DOHH2 (cell line): Measurements from ENCODE around the gene DOCK1.

Experiments used
- H3F3A ChIP-seq: fragments of 200-600 bp; sonication (generic), shearing (Covaris generic); 2 replicates; pipeline ENCODE4 v1.6.0; 2016; ENCODE audit warnings: antibody characterized with exemption, mild to moderate bottlenecking; ENCODE audit not compliant: control insufficient read depth, insufficient read depth
- H3K27ac ChIP-seq: fragments of 200-600 bp; sonication (generic); 2 replicates; pipeline ENCODE4 v1.5.1; 2014; ENCODE audit warnings: low read depth, mild to moderate bottlenecking, low read length, moderate library complexity
- H3K27me3 ChIP-seq: fragments of 200-600 bp; sonication (generic); 2 replicates; pipeline ENCODE4 v1.6.1; 2014; ENCODE audit warnings: mild to moderate bottlenecking, low read length, mixed read lengths; ENCODE audit not compliant: control insufficient read depth
- H3K36me3 ChIP-seq: fragments of 200-600 bp; sonication (generic); 2 replicates; pipeline ENCODE4 v1.6.1; 2014; ENCODE audit warnings: mild to moderate bottlenecking, low read length, moderate library complexity, mixed read lengths; ENCODE audit not compliant: control insufficient read depth
- H3K4me1 ChIP-seq: fragments of 200-600 bp; sonication (generic); 2 replicates; pipeline ENCODE4 v1.6.1; 2014; ENCODE audit warnings: mild to moderate bottlenecking, low read length, mixed read lengths; ENCODE audit not compliant: control insufficient read depth
- H3K4me2 ChIP-seq: fragments of 200-600 bp; sonication (generic); 2 replicates; pipeline ENCODE4 v1.6.0; 2014; ENCODE audit warnings: mild to moderate bottlenecking, low read length, moderate library complexity
- H3K4me3 ChIP-seq: fragments of 200-600 bp; sonication (generic); 2 replicates; pipeline ENCODE4 v1.5.1; 2014; ENCODE audit warnings: mild to moderate bottlenecking, low read length, mixed read lengths
- H3K79me2 ChIP-seq: fragments of 200-600 bp; sonication (generic); 2 replicates; pipeline ENCODE4 v1.6.1; 2014; ENCODE audit warnings: mild to moderate bottlenecking, low read length, mixed read lengths; ENCODE audit not compliant: control insufficient read depth
- H3K9me2 ChIP-seq: fragments of 200-600 bp; sonication (generic); replicated peaks from 2 replicates; pipeline ENCODE4 v1.6.1; 2014; ENCODE audit warnings: mild to moderate bottlenecking, low read length, mixed read lengths; ENCODE audit not compliant: control insufficient read depth
- H3K9me3 ChIP-seq: fragments of 200-600 bp; sonication (generic); 2 replicates; pipeline ENCODE4 v1.6.1; 2014; ENCODE audit warnings: antibody characterized with exemption, low read length, mixed read lengths; ENCODE audit not compliant: control insufficient read depth, insufficient read depth
- H4K20me1 ChIP-seq: fragments of 200-600 bp; sonication (generic); 2 replicates; pipeline ENCODE4 v1.6.0; 2014; ENCODE audit warnings: low read depth, mild to moderate bottlenecking, antibody characterized with exemption, low read length, moderate library complexity; ENCODE audit not compliant: control insufficient read depth, insufficient read depth
- CTCF ChIP-seq: fragments of 200-600 bp; sonication (generic); IDR thresholded peaks from one replicate; pipeline ENCODE4 v1.5.1; 2014; ENCODE audit warnings: antibody characterized with exemption, mild to moderate bottlenecking, low read depth, low read length; ENCODE audit not compliant: poor library complexity, severe bottlenecking
- EZH2phosphoT487 ChIP-seq: fragments of 200-600 bp; sonication (generic); IDR thresholded peaks from 2 replicates; pipeline ENCODE4 v1.6.1; 2017; ENCODE audit warnings: borderline replicate concordance, mild to moderate bottlenecking, antibody characterized with exemption, low read length, moderate library complexity, mixed read lengths

The DOCK1 gene

GRCh38 chr10:126904818-126905701, at the start of gene DOCK1:
Gene DOCK1, plus strand, starts transcription at chr10:126905428. Its CDS starts 90 bp downstream, at chr10:126905518.
- H3K4me3 ChIP-seq = no peak within 1 kb of the TSS
- no peaks in the 10 kb centered on the region for H3K79me2 ChIP-seq
- peaks cover 8% of the 10 kb centered on the region; the same call in 1 of the 2 replicates for H3K9me3 ChIP-seq
- TF ChIP-seq CTCF = no peak
- TF ChIP-seq EZH2phosphoT487 = no peak
- H3K4me1 ChIP-seq = no peaks in the 10 kb centered on the region
- no peak within 1 kb of the TSS for H3K27ac ChIP-seq
- no peaks in the 10 kb centered on the region for H3K36me3 ChIP-seq
- H4K20me1 ChIP-seq = no peaks in the 10 kb centered on the region
- H3K4me2 ChIP-seq = no peak within 1 kb of the TSS
- H3F3A ChIP-seq = no peaks in the 10 kb centered on the region
- no peaks in the 10 kb centered on the region for H3K27me3 ChIP-seq
- H3K9me2 ChIP-seq = no peaks in the 10 kb centered on the region

GRCh38 chr10:126857178-126857806, 47.9 kb upstream of the DOCK1 start:
- H3K9me3 ChIP-seq = no peaks in the 10 kb centered on the region
- no peaks in the 10 kb centered on the region for H3K79me2 ChIP-seq
- H4K20me1 ChIP-seq = no peaks in the 10 kb centered on the region
- H3K4me1 ChIP-seq = no peaks in the 10 kb centered on the region
- TF ChIP-seq EZH2phosphoT487 (no peak), CTCF (no peak)
- no peaks in the 10 kb centered on the region for H3K9me2 ChIP-seq
- H3K4me2 ChIP-seq = no peak overlapping the region
- no peak overlapping the region for H3K27ac ChIP-seq
- H3K27me3 ChIP-seq = no peaks in the 10 kb centered on the region
- H3F3A ChIP-seq = no peaks in the 10 kb centered on the region
- H3K4me3 ChIP-seq = no peak overlapping the region
- H3K36me3 ChIP-seq = no peaks in the 10 kb centered on the region

DNA sequence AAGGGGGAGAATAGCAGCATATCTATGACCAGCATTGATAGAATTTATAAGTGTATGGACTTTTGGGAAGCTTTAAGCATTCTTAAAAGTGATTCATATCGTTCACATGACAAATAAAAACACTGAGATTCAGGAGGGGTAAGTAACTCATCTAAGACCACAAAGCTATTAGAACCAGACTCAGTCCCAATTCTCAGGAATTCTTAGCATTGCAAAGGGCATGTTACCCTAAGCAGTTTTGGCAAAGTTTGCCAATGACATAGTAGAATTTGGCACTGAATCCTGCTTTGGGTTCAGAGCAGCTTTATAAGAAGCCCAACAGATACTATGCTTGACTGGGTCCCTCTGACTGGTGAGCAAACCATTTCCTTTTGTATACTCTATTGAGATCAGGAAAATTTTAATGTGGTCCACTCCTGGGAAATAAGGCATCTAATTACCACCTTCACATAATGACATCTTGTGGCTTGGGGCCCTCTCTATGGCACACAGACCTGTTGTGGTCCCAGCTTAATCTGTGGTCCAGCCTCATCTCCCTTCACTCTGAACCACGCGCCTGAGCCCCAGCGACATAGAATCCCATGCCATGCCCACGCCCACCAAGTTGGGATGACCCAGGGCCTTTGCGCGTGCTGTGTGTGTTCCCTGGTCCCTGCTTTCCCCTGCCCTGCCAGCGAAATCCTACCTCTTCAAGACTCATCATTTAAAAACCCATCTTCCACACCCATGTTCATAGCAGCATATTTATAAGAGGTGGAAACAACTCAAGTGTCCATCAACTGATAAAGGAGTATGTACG, 37.5 kb upstream of the DOCK1 start:
- no peaks in the 10 kb centered on the region for H3F3A ChIP-seq
- H3K36me3 ChIP-seq = no peaks in the 10 kb centered on the region
- H3K4me1 ChIP-seq = no peaks in the 10 kb centered on the region
- H3K27ac ChIP-seq = no peak overlapping the region
- no peaks in the 10 kb centered on the region for H3K79me2 ChIP-seq
- no peak overlapping the region for H3K4me2 ChIP-seq
- H3K9me2 ChIP-seq = no peaks in the 10 kb centered on the region
- no peaks in the 10 kb centered on the region for H3K27me3 ChIP-seq
- peaks cover 8% of the 10 kb centered on the region; the same call in 1 of the 2 replicates for H3K9me3 ChIP-seq
- H3K4me3 ChIP-seq = no peak overlapping the region
- no peaks in the 10 kb centered on the region for H4K20me1 ChIP-seq
- TF ChIP-seq EZH2phosphoT487 = no peak
